Fibroblast of mammary gland (primary cell): ENCODE data around the gene SIGLECL1.

Experiments used
- DNase-seq: peaks from one replicate; pipeline ENCODE4 v3.0.0-alpha.2; 2010; ENCODE audit warnings: low read depth
- H3K4me3 ChIP-seq: 2 replicates; pipeline ENCODE4 v1.5.1; 2011; ENCODE audit warnings: low read depth, mild to moderate bottlenecking, low read length, moderate library complexity; ENCODE audit not compliant: control insufficient read depth
- TF ChIP-seq, protein P1 (sequence below): conservative IDR thresholded peaks from 2 replicates; pipeline ENCODE4 v1.5.1; 2011; ENCODE audit warnings: low read depth, low read length, inconsistent platforms; ENCODE audit not compliant: control insufficient read depth, insufficient read depth

Gene SIGLECL1

DNA sequence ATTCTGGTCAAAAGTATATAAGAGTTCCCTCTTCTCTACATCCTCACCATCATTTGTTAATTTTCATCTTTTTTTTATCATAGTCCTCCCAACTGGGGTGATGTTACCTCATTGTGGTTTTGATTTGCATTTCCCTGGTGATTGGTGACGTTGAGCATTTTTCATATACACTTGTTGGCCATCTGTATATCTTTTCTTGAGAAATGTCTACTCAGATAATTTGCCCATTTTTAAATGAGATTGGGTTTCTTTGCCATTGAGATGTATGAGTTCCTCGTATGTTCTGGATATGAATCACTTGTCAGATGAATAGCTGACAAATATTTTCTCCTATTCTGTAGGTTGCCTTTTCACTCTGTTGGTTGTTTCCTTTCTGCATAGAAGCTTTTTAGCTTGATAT, 23.6 kb upstream of the SIGLECL1 start:
- no peak for DNase-seq
- no peak overlapping the region for H3K4me3 ChIP-seq
- TF ChIP-seq, protein P1, sequence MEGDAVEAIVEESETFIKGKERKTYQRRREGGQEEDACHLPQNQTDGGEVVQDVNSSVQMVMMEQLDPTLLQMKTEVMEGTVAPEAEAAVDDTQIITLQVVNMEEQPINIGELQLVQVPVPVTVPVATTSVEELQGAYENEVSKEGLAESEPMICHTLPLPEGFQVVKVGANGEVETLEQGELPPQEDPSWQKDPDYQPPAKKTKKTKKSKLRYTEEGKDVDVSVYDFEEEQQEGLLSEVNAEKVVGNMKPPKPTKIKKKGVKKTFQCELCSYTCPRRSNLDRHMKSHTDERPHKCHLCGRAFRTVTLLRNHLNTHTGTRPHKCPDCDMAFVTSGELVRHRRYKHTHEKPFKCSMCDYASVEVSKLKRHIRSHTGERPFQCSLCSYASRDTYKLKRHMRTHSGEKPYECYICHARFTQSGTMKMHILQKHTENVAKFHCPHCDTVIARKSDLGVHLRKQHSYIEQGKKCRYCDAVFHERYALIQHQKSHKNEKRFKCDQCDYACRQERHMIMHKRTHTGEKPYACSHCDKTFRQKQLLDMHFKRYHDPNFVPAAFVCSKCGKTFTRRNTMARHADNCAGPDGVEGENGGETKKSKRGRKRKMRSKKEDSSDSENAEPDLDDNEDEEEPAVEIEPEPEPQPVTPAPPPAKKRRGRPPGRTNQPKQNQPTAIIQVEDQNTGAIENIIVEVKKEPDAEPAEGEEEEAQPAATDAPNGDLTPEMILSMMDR: no peak

DNA sequence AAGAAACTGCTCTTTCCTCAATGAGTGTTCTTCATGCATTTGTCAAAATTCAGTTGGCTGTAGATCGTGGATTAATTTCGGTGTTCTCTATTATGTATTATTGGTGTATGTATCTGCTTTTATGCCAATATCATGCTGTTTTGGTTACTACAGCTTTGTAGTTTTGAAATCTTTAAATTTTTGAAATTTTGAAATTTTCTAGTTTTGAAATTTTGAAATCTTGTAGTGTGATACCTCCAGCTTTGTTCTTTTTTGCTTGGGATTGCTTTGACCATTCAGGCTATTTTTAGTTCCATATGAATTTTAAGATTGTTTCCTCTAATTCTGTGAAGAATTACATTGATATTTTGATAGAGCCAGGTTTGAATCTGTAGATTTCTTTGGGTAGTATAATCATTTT, 22.9 kb upstream of the SIGLECL1 start:
- DNase-seq: no peak
- TF ChIP-seq, protein P1: no peak
- H3K4me3 ChIP-seq: no peak overlapping the region

DNA sequence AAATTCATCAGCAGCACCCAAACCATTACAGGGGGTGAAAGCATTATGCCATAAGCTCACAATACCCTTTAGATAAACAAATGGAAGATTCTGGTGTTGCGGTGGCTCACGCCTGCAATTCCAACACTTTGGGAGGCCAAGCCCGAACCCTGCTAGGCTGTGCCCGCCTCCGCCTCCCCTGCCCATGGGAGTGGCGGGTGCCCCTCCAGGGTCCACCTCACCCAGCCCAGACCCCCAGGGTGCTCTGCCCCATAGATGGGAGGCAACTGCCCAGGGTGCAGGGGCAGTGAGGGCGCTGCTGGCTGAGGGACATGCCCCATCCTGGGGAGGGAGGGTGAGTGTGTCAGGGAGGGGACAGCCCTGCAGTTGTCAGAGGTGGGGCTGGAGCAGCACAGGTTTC, 10.0 kb upstream of the SIGLECL1 start:
- no peak overlapping the region for H3K4me3 ChIP-seq
- TF ChIP-seq, protein P1: no peak
- DNase-seq: no peak

DNA sequence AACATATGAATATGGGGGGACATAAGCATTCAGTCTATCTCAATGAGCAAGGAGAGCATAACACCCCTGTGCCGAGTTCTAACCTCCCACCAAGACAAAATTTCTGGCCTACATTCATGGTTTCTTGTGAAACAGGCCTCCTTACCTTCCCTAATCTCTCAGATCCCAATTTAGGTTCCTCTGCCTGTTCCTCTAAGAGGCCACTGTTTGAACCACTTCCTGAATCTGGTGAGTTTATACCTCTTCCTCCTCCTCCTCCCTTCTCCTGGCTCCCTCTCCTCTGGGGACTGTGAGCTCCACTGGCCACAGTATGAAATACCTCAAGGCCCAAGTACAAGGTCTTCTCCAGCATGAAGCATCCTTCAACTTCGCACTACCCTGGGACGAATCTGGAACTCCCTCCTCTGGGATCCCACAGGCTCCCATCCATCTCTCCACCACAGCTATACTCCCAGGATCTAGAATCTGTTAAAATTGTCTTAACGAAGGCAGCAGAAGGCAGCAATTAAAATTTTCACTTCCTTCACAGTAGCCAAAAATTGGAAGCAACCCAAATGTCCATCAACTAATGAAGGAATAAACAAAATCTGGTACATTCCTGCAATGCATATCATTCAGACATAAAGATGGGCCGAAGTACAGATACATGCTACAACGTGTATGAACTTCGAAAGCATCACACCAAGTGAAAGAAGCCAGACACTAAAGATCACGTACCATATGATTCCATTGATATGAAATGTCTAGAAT, 7.8 kb upstream of the SIGLECL1 start:
- DNase-seq: no peak
- TF ChIP-seq, protein P1: no peak
- no peak overlapping the region for H3K4me3 ChIP-seq

DNA sequence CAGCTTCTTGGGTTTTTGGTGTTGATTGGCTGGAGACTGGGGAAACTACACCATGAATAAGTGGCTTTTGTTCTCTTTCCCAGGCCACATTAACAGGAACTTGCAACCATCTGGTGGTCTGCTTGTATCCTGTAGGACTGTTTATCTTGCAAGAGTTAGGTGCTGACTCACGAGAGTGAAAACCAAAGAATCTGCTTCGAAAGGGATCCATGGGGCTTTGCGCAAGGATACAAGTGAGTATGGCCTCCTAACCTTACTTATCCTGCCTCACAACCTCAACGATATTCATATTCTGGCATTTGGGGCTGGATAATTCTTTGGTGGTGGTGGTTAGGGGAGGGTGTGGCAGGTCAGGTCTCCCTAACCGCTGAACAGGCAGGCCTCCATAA, 4.7 kb upstream of the SIGLECL1 start:
- TF ChIP-seq, protein P1: no peak
- peak; percentile 2 for DNase-seq
- no peak overlapping the region for H3K4me3 ChIP-seq

DNA sequence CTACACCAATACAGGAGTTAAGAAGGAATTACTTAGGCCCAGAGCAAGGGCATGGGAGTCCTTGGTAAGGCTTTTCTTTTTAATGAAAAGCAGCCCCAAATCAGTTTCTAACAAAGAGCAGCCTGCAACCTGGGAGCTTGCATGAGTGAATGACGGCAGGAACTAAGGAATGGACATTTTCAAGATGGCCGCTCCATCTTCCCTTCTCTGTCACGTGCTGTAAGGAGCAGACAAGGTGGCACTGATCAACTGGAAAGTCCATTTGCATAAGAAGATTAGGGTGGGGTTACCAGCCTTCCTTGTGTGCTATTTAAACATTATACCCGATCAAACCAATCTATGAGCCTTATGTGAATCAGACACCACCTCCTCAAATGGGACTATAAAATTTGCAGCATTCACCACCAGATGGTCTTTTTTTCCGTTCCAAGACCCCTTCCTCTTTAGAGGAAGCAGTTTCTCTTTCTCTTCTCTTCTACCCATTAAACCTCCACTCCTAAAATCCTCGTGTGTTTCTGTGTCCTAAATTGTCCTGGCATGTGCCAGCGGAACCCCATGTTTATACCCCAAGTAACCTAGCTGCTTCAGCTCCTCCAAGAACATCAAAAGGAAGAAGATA, 2.8 kb upstream of the SIGLECL1 start:
- TF ChIP-seq, protein P1: no peak

More for the DNA sequence above, 2.8 kb upstream of the SIGLECL1 start:
- no peak for DNase-seq
- H3K4me3 ChIP-seq: no peak overlapping the region
